OCI-LY1 (cell line): ENCODE data around the gene BAX.

Source experiments
- H2AFZ ChIP-seq: fragments of 200-600 bp; sonication (generic), shearing (Covaris generic); 2 replicates; pipeline ENCODE4 v1.6.0; 2014; ENCODE audit warnings: antibody characterized with exemption, mild to moderate bottlenecking, low read length
- H3F3A ChIP-seq: fragments of 200-600 bp; sonication (generic), shearing (Covaris generic); 2 replicates; pipeline ENCODE4 v1.6.0; 2014; ENCODE audit warnings: mild to moderate bottlenecking, antibody characterized with exemption, low read length, moderate library complexity; ENCODE audit not compliant: insufficient read depth
- H3K27ac ChIP-seq: fragments of 200-600 bp; sonication (generic); 2 replicates; pipeline ENCODE4 v1.5.1; 2014; ENCODE audit warnings: low read length, mixed run types, mild to moderate bottlenecking, low read depth; ENCODE audit not compliant: poor library complexity, severe bottlenecking
- H3K27me3 ChIP-seq: fragments of 200-600 bp; sonication (generic); 2 replicates; pipeline ENCODE4 v1.6.0; 2014; ENCODE audit warnings: antibody characterized with exemption, mild to moderate bottlenecking, low read length, moderate library complexity; ENCODE audit not compliant: insufficient read depth
- H3K36me3 ChIP-seq: fragments of 200-600 bp; sonication (generic); 2 replicates; pipeline ENCODE4 v1.6.1; 2014; ENCODE audit warnings: mild to moderate bottlenecking, antibody characterized with exemption, low read length, moderate library complexity, mixed read lengths; ENCODE audit not compliant: insufficient read depth
- H3K4me1 ChIP-seq: fragments of 200-600 bp; sonication (generic); 2 replicates; pipeline ENCODE4 v1.5.1; 2014; ENCODE audit warnings: mild to moderate bottlenecking, low read length, moderate library complexity; ENCODE audit not compliant: insufficient read depth, severe bottlenecking
- H3K4me2 ChIP-seq: fragments of 200-600 bp; sonication (generic), shearing (Covaris generic); 2 replicates; pipeline ENCODE4 v1.6.1; 2014; ENCODE audit warnings: low read length
- H3K4me3 ChIP-seq: fragments of 200-600 bp; sonication (generic); 2 replicates; pipeline ENCODE4 v1.5.1; 2014; ENCODE audit warnings: low read length, low read depth, mild to moderate bottlenecking, mixed read lengths; ENCODE audit not compliant: poor library complexity, severe bottlenecking
- H3K79me2 ChIP-seq: fragments of 200-600 bp; shearing (Covaris generic); 2 replicates; pipeline ENCODE4 v1.6.1; 2016; ENCODE audit warnings: mixed run types, low read length, mixed read lengths; ENCODE audit not compliant: insufficient read depth
- H3K9ac ChIP-seq: fragments of 200-600 bp; sonication (generic), shearing (Covaris generic); 2 replicates; pipeline ENCODE4 v1.6.1; 2014; ENCODE audit warnings: mild to moderate bottlenecking, low read length, mixed read lengths
- H3K9me2 ChIP-seq: fragments of 200-600 bp; sonication (generic), shearing (Covaris generic); 2 replicates; pipeline ENCODE4 v1.6.1; 2014; ENCODE audit warnings: low read depth, mild to moderate bottlenecking, low read length, mixed read lengths
- H3K9me3 ChIP-seq: fragments of 200-600 bp; shearing (Covaris generic); 2 replicates; pipeline ENCODE4 v1.6.1; 2014; ENCODE audit warnings: low read length, mixed read lengths
- H4K20me1 ChIP-seq: fragments of 200-600 bp; sonication (generic), shearing (Covaris generic); 2 replicates; pipeline ENCODE4 v1.6.0; 2016; ENCODE audit warnings: mild to moderate bottlenecking, low read length; ENCODE audit not compliant: insufficient read depth
- CTCF ChIP-seq: fragments of 200-600 bp; sonication (generic), shearing (Covaris generic); IDR thresholded peaks from 2 replicates; pipeline ENCODE4 v1.5.1; 2017; ENCODE audit warnings: mild to moderate bottlenecking, antibody characterized with exemption, low read length, moderate library complexity, mixed read lengths
- EZH2 ChIP-seq: fragments of 200-600 bp; sonication (generic), shearing (Covaris generic); IDR thresholded peaks from 2 replicates; pipeline ENCODE4 v1.8.0; 2017; ENCODE audit warnings: borderline replicate concordance, mixed run types, mild to moderate bottlenecking, antibody characterized with exemption, low read length, moderate library complexity, mixed read lengths

BAX gene

GRCh38 chr19:48990400-48990799, 35.7 kb downstream of the BAX start:
- H3K9me3 ChIP-seq = no peaks in the 10 kb centered on the region
- H3K4me1 ChIP-seq = peaks cover 37% of the 10 kb centered on the region
- no peaks in the 10 kb centered on the region for H3F3A ChIP-seq
- H3K36me3 ChIP-seq = peaks cover 24% of the 10 kb centered on the region
- H4K20me1 ChIP-seq = no peaks in the 10 kb centered on the region
- H2AFZ ChIP-seq = no peak overlapping the region
- TF ChIP-seq CTCF = no peak
- peaks cover 22% of the 10 kb centered on the region for H3K79me2 ChIP-seq
- no peaks in the 10 kb centered on the region for H3K27me3 ChIP-seq
- H3K9ac ChIP-seq = no peak overlapping the region
- no peak overlapping the region for H3K4me2 ChIP-seq
- H3K9me2 ChIP-seq = no peaks in the 10 kb centered on the region
- no peak overlapping the region for H3K4me3 ChIP-seq
- no peak overlapping the region for H3K27ac ChIP-seq

- H3K27me3 ChIP-seq = no peaks in the 10 kb centered on the region
- no peaks in the 10 kb centered on the region for H3F3A ChIP-seq
- H3K9me3 ChIP-seq = no peaks in the 10 kb centered on the region
- TF ChIP-seq EZH2 (no peak), CTCF (no peak)
- H3K27ac ChIP-seq = no peak overlapping the region
- no peak overlapping the region for H2AFZ ChIP-seq
- peak overlapping the region; percentile 93; the same call in 1 of the 2 replicates for H3K9ac ChIP-seq
- no peak overlapping the region; the same call in 1 of the 2 replicates for H3K4me2 ChIP-seq
- no peaks in the 10 kb centered on the region for H3K9me2 ChIP-seq
- no peaks in the 10 kb centered on the region for H4K20me1 ChIP-seq
- H3K4me3 ChIP-seq = no peak overlapping the region
- peaks cover 37% of the 10 kb centered on the region for H3K4me1 ChIP-seq
- peaks cover 26% of the 10 kb centered on the region for H3K79me2 ChIP-seq
- H3K36me3 ChIP-seq = peaks cover 17% of the 10 kb centered on the region; the same call in 1 of the 2 replicates
Measured at GRCh38 chr19:48991011-48991609, 36.4 kb downstream of the BAX start.

- TF ChIP-seq EZH2 = no peak
- no peak for TF ChIP-seq CTCF
- Histone ChIP-seq H3K9me3 (no peaks in the 10 kb centered on the region), H3K9ac (peak overlapping the region; percentile 93), H3K4me2 (peak overlapping the region; percentile 88), H4K20me1 (no peaks in the 10 kb centered on the region), H3F3A (no peaks in the 10 kb centered on the region), H3K4me3 (peak overlapping the region; percentile 99), H3K4me1 (peaks cover 34% of the 10 kb centered on the region), H3K36me3 (peaks cover 14% of the 10 kb centered on the region; the same call in 1 of the 2 replicates), H3K27ac (no peak overlapping the region), H3K27me3 (no peaks in the 10 kb centered on the region), H3K9me2 (no peaks in the 10 kb centered on the region), H3K79me2 (peaks cover 27% of the 10 kb centered on the region), H2AFZ (no peak overlapping the region)
Measured at GRCh38 chr19:48991873-48992580, 37.4 kb downstream of the BAX start.
